CD4-positive, alpha-beta T cell (primary cell): Measurements from ENCODE around the gene GPC1. TPM values are rescaled to one million over a fixed set of nuclear protein-coding genes. Genes with fewer than 3 reads are reported as not detected.

Experiments used
- ATAC-seq: fragments of 200-7000 bp; cut with Tn5 transposase; one replicate; pipeline ENCODE4 v1.10.0; 2022; ENCODE audit warnings: mild to moderate bottlenecking; ENCODE audit not compliant: poor library complexity
- CTCF ChIA-PET: fragments of 350-600 bp; sonication (Branson Sonifier 250); formaldehyde crosslinking; loops from one replicate; lab custom pipeline; 2021; ENCODE audit warnings: antibody characterized with exemption, inconsistent platforms; lab: Charles Lee
- POLR2A ChIA-PET: fragments of 350-600 bp; sonication (Branson Sonifier 250); formaldehyde crosslinking; loops from one replicate; lab custom pipeline; 2021; ENCODE audit warnings: antibody characterized with exemption, inconsistent platforms; lab: Charles Lee
- DNase-seq, 14 experiments: peaks; one replicate each; pipeline ENCODE4 v3.0.0-alpha.2; 2013 to 2020; ENCODE audit warnings: mixed read lengths in 2 of 14
- H3K27ac ChIP-seq, 2 donors: one replicate each; pipeline versions ENCODE4 v1.5.1 to v1.7.0; 2013; ENCODE audit warnings: low read length in 2 of 2, low read depth in 1 of 2, mild to moderate bottlenecking in 1 of 2
- H3K27me3 ChIP-seq, 2 experiments: 1 replicate in 1 of 2; 2 replicates in 1 of 2; pipeline versions ENCODE4 v1.6.1 to v1.7.0; 2013; ENCODE audit warnings: low read length in 2 of 2, control low read depth in 1 of 2, mild to moderate bottlenecking in 1 of 2, moderate library complexity in 1 of 2; ENCODE audit not compliant: insufficient read depth in 2 of 2, control insufficient read depth in 1 of 2
- H3K36me3 ChIP-seq: one replicate; pipeline ENCODE4 v1.6.1; 2013; ENCODE audit warnings: low read length, control low read depth; ENCODE audit not compliant: insufficient read depth
- H3K4me1 ChIP-seq: one replicate; pipeline ENCODE4 v1.6.1; 2013; ENCODE audit warnings: low read length, control low read depth; ENCODE audit not compliant: insufficient read depth
- H3K4me3 ChIP-seq: one replicate; pipeline ENCODE4 v1.5.1; 2013; ENCODE audit warnings: mild to moderate bottlenecking, low read length, moderate library complexity
- H3K9me3 ChIP-seq, 2 experiments: 1 replicate in 1 of 2; 2 replicates in 1 of 2; pipeline versions ENCODE4 v1.6.1 to v1.7.0; 2013; ENCODE audit warnings: low read length in 2 of 2, mild to moderate bottlenecking in 2 of 2, control low read depth in 1 of 2, moderate library complexity in 1 of 2; ENCODE audit not compliant: control insufficient read depth in 1 of 2, insufficient read depth in 1 of 2
- H3K27ac Mint-ChIP-seq: one replicate; pipeline ENCODE4 v1.8.0; 2020; ENCODE audit warnings: mixed read lengths
- H3K27me3 Mint-ChIP-seq: one replicate; pipeline ENCODE4 v1.8.0; 2021; ENCODE audit warnings: mixed read lengths
- H3K36me3 Mint-ChIP-seq: one replicate; pipeline ENCODE4 v1.8.0; 2021; ENCODE audit warnings: low read depth, mixed read lengths
- H3K4me1 Mint-ChIP-seq: one replicate; pipeline ENCODE4 v1.8.0; 2021; ENCODE audit warnings: low read depth, mixed read lengths
- H3K4me3 Mint-ChIP-seq: one replicate; pipeline ENCODE4 v1.8.0; 2020; ENCODE audit warnings: mild to moderate bottlenecking, mixed read lengths
- H3K9me3 Mint-ChIP-seq: one replicate; pipeline ENCODE4 v1.8.0; 2020; ENCODE audit warnings: mixed read lengths
- CTCF ChIP-seq: fragments of 200-600 bp; IDR thresholded peaks from one replicate; pipeline ENCODE4 v1.8.0; 2022; ENCODE audit warnings: antibody characterized with exemption, mild to moderate bottlenecking
- intact Hi-C, 2 experiments: fragments of 100-400 bp; cut with DNase I in 1 of 2; cut with micrococcal nuclease in 1 of 2; formaldehyde crosslinking; loops; one replicate each; pipeline versions ENCODE4 v1.15.1 to v1.9.0; 2023 to 2025; cut with DNase I, micrococcal nuclease
- total RNA-seq, 174 experiments: library from RNA in 2 of 174; stranded (reverse) in 2 of 174; gene quantifications; one replicate each; pipeline ENCODE4 v1.2.3 and lab custom pipeline; 2021 to 2026

The GPC1 gene
- total RNA-seq, 2 experiments from 2014 or later = 0.58 to 0.98 TPM

- Mint-ChIP-seq H3K27me3 (peaks cover 15% of the 10 kb centered on the region), H3K4me1 (no peaks in the 10 kb centered on the region), H3K36me3 (no peaks in the 10 kb centered on the region), H3K9me3 (no peaks in the 10 kb centered on the region), H3K27ac (no peak overlapping the region), H3K4me3 (no peak overlapping the region)
- intact Hi-C loops = no loop called here
- POLR2A ChIA-PET = no interaction called here
- Histone ChIP-seq H3K36me3 (no peaks in the 10 kb centered on the region), H3K4me3 (no peak overlapping the region), H3K27me3 (peaks cover 18 to 19% of the 10 kb centered on the region in 2 experiments), H3K9me3 (peaks cover 0 to 11% of the 10 kb centered on the region in 2 experiments), H3K27ac (no peak overlapping the region), H3K4me1 (peaks cover 16% of the 10 kb centered on the region)
- DNase-seq = no peak
- CTCF ChIA-PET = no interaction called here
- ATAC-seq = no peak
- TF ChIP-seq CTCF = no peak
Measured at GRCh38 chr2:240440704-240441320, 5.3 kb downstream of the GPC1 start.

GRCh38 chr2:240441326-240441992 is 6.0 kb downstream of the GPC1 start:
- H3K27me3 ChIP-seq = peaks cover 17 to 18% of the 10 kb centered on the region in 2 experiments
- no peaks in the 10 kb centered on the region for H3K4me1 Mint-ChIP-seq
- TF ChIP-seq CTCF = no peak
- peaks cover 0 to 11% of the 10 kb centered on the region in 2 experiments for H3K9me3 ChIP-seq
- DNase-seq (no peak), ATAC-seq (no peak)
- H3K27ac Mint-ChIP-seq = no peak overlapping the region
- ChIA-PET POLR2A (no interaction called here), CTCF (no interaction called here)
- no peaks in the 10 kb centered on the region for H3K36me3 Mint-ChIP-seq
- H3K4me3 Mint-ChIP-seq = no peak overlapping the region
- H3K27ac ChIP-seq = no peak overlapping the region
- no peaks in the 10 kb centered on the region for H3K9me3 Mint-ChIP-seq
- peaks cover 19% of the 10 kb centered on the region for H3K27me3 Mint-ChIP-seq
- peaks cover 14% of the 10 kb centered on the region for H3K4me1 ChIP-seq
- H3K36me3 ChIP-seq = no peaks in the 10 kb centered on the region
- H3K4me3 ChIP-seq = no peak overlapping the region
- intact Hi-C loops = no loop called here

- Histone ChIP-seq H3K4me3 (no peak overlapping the region), H3K27ac (no peak overlapping the region), H3K4me1 (peaks cover 9% of the 10 kb centered on the region), H3K27me3 (peaks cover 12% of the 10 kb centered on the region in 2 experiments), H3K9me3 (peaks cover 0 to 8% of the 10 kb centered on the region in 2 experiments), H3K36me3 (no peaks in the 10 kb centered on the region)
- Mint-ChIP-seq H3K27ac (no peak overlapping the region), H3K27me3 (peaks cover 19% of the 10 kb centered on the region), H3K4me1 (no peaks in the 10 kb centered on the region), H3K4me3 (no peak overlapping the region), H3K36me3 (no peaks in the 10 kb centered on the region), H3K9me3 (no peaks in the 10 kb centered on the region)
- POLR2A ChIA-PET = no interaction called here
- DNase-seq = no peak
- ATAC-seq = no peak
- TF ChIP-seq CTCF = no peak
- intact Hi-C loops = no loop called here
- CTCF ChIA-PET = no interaction called here
Measured at GRCh38 chr2:240441993-240442411, 6.5 kb downstream of the GPC1 start.
